MM.1S (cell line): ENCODE measurements around the gene LCN15.
A peak's percentile ranks its signal among the peaks of the same experiment; 100 is the strongest.

Source experiments
- DNase-seq: peaks from one replicate; pipeline ENCODE4 v3.0.0-alpha.2; 2015
- H2AFZ ChIP-seq: fragments of 300-600 bp; sonication (generic); 2 replicates; pipeline ENCODE4 v1.6.0; 2016; ENCODE audit warnings: antibody characterized with exemption, low read length
- H3F3A ChIP-seq: fragments of 300-600 bp; sonication (generic); 2 replicates; pipeline ENCODE4 v1.6.1; 2016; ENCODE audit warnings: mild to moderate bottlenecking, antibody characterized with exemption, low read length, moderate library complexity, mixed read lengths; ENCODE audit not compliant: insufficient read depth
- H3K27ac ChIP-seq: fragments of 300-600 bp; sonication (generic); 2 replicates; pipeline ENCODE4 v1.5.1; 2016; ENCODE audit warnings: mild to moderate bottlenecking, low read length
- H3K27me3 ChIP-seq: fragments of 300-600 bp; sonication (generic); replicated peaks from 2 replicates; pipeline ENCODE4 v1.6.0; 2016; ENCODE audit warnings: low read length; ENCODE audit not compliant: insufficient read depth
- H3K36me3 ChIP-seq: fragments of 300-600 bp; sonication (generic); replicated peaks from 2 replicates; pipeline ENCODE4 v1.6.1; 2016; ENCODE audit warnings: mild to moderate bottlenecking, low read length, mixed read lengths; ENCODE audit not compliant: insufficient read depth
- H3K4me1 ChIP-seq: fragments of 300-600 bp; sonication (generic); 2 replicates; pipeline ENCODE4 v1.6.1; 2016; ENCODE audit warnings: low read length, mixed read lengths
- H3K4me2 ChIP-seq: fragments of 300-600 bp; sonication (generic); 2 replicates; pipeline ENCODE4 v1.6.0; 2016; ENCODE audit warnings: low read depth, low read length
- H3K4me3 ChIP-seq: fragments of 300-600 bp; sonication (generic); 2 replicates; pipeline ENCODE4 v1.5.1; 2016; ENCODE audit warnings: low read length, mixed read lengths
- H3K79me2 ChIP-seq: fragments of 300-600 bp; sonication (generic); 2 replicates; pipeline ENCODE4 v1.6.1; 2016; ENCODE audit warnings: mixed run types, low read length, mixed read lengths
- H3K9ac ChIP-seq: fragments of 300-600 bp; sonication (generic); 2 replicates; pipeline ENCODE4 v1.6.1; 2016; ENCODE audit warnings: low read length, mixed read lengths
- H3K9me2 ChIP-seq: fragments of 300-600 bp; sonication (generic); replicated peaks from 2 replicates; pipeline ENCODE4 v1.6.1; 2016; ENCODE audit warnings: mild to moderate bottlenecking, low read length, mixed read lengths; ENCODE audit not compliant: insufficient read depth
- H3K9me3 ChIP-seq: fragments of 300-600 bp; sonication (generic); replicated peaks from 2 replicates; pipeline ENCODE4 v1.6.1; 2016; ENCODE audit warnings: mild to moderate bottlenecking, low read length, mixed read lengths; ENCODE audit not compliant: insufficient read depth
- H4K20me1 ChIP-seq: fragments of 300-600 bp; sonication (generic); 2 replicates; pipeline ENCODE4 v1.6.1; 2016; ENCODE audit warnings: mild to moderate bottlenecking, low read length, moderate library complexity, mixed read lengths; ENCODE audit not compliant: insufficient read depth
- EZH2 ChIP-seq: fragments of 300-600 bp; sonication (generic); optimal IDR thresholded peaks from 2 replicates; pipeline ENCODE3; 2017; ENCODE audit warnings: low read depth, mild to moderate bottlenecking, antibody characterized with exemption, low read length, mixed read lengths
- EZH2phosphoT487 ChIP-seq: fragments of 300-600 bp; sonication (generic); IDR thresholded peaks from 2 replicates; pipeline ENCODE4 v1.6.1; 2018; ENCODE audit warnings: antibody characterized with exemption, low read length
- TF ChIP-seq, protein P1 (sequence below): fragments of 300-600 bp; sonication (generic); IDR thresholded peaks from 2 replicates; pipeline ENCODE4 v1.5.1; 2016; ENCODE audit warnings: antibody characterized with exemption, low read length, mixed read lengths

LCN15 gene

DNA sequence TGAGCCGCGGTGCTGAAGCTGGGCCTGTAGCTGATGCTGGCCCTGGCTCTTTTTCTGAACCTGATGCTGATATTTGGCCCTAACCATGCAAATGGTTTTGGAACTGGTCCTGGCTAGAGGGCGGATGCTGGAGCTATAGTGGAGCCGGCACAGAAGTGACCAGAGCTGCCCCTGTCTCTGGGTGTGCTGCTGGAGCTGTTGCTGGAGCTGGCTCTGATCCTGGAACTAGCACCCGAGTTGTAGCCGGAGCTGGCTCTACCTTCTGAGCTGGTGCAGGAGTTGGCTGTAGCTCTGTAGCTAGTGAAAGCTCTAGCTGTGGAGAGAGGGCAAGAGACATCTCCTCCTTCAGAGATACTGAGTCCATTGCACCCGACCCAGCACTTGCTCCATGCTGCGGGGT, 34.4 kb downstream of the LCN15 start:
- peaks cover 12% of the 10 kb centered on the region for H3K36me3 ChIP-seq
- no peak overlapping the region for H3K27ac ChIP-seq
- H3F3A ChIP-seq: peaks cover 20% of the 10 kb centered on the region
- TF ChIP-seq EZH2: no peak
- TF ChIP-seq EZH2phosphoT487: no peak
- TF ChIP-seq, protein P1, sequence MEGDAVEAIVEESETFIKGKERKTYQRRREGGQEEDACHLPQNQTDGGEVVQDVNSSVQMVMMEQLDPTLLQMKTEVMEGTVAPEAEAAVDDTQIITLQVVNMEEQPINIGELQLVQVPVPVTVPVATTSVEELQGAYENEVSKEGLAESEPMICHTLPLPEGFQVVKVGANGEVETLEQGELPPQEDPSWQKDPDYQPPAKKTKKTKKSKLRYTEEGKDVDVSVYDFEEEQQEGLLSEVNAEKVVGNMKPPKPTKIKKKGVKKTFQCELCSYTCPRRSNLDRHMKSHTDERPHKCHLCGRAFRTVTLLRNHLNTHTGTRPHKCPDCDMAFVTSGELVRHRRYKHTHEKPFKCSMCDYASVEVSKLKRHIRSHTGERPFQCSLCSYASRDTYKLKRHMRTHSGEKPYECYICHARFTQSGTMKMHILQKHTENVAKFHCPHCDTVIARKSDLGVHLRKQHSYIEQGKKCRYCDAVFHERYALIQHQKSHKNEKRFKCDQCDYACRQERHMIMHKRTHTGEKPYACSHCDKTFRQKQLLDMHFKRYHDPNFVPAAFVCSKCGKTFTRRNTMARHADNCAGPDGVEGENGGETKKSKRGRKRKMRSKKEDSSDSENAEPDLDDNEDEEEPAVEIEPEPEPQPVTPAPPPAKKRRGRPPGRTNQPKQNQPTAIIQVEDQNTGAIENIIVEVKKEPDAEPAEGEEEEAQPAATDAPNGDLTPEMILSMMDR: no peak
- H3K4me3 ChIP-seq: no peak overlapping the region
- H3K9me3 ChIP-seq: no peaks in the 10 kb centered on the region
- no peak overlapping the region for H2AFZ ChIP-seq
- H3K27me3 ChIP-seq: peaks cover 16% of the 10 kb centered on the region
- H4K20me1 ChIP-seq: peaks cover 16% of the 10 kb centered on the region
- no peak overlapping the region for H3K4me2 ChIP-seq
- H3K9me2 ChIP-seq: no peaks in the 10 kb centered on the region
- no peak for DNase-seq
- H3K79me2 ChIP-seq: peaks cover 28% of the 10 kb centered on the region
- H3K4me1 ChIP-seq: peaks cover 17% of the 10 kb centered on the region
- H3K9ac ChIP-seq: no peak overlapping the region

DNA sequence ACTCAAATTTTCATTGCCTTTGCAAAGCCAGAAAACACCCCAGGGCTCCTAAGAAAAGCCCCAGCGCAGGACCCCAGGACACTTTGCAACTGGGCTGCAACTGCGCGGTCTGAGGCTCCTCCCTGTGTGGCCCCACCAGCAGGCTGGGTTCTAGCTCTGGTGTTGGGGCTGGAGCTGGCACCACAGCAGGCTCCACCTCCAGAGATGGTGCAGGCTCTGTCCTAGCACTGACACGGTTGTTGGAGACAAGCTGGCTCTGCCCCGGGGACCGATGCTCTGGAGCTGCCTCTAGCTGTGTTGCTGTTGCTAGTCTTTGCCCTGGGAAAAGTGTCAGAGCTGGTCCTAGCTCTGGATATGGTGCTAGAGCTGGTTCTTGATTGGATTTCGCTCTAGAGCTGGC, 35.2 kb downstream of the LCN15 start:
- peaks cover 12% of the 10 kb centered on the region for H3K36me3 ChIP-seq
- peak overlapping the region; percentile 99; the same call in 1 of the 2 replicates for H3K4me2 ChIP-seq
- H3K9me2 ChIP-seq: no peaks in the 10 kb centered on the region
- TF ChIP-seq, protein P1: no peak
- no peak for TF ChIP-seq EZH2phosphoT487
- no peak for TF ChIP-seq EZH2
- H3K27me3 ChIP-seq: peaks cover 14% of the 10 kb centered on the region
- peaks cover 28% of the 10 kb centered on the region for H3K79me2 ChIP-seq
- DNase-seq: no peak
- H3K9me3 ChIP-seq: no peaks in the 10 kb centered on the region
- H3K27ac ChIP-seq: no peak overlapping the region
- H3K4me1 ChIP-seq: peaks cover 17% of the 10 kb centered on the region
- peaks cover 23% of the 10 kb centered on the region for H4K20me1 ChIP-seq
- H3K4me3 ChIP-seq: peak overlapping the region; percentile 80; the same call in 1 of the 2 replicates
- no peak overlapping the region for H3K9ac ChIP-seq
- H3F3A ChIP-seq: peaks cover 26% of the 10 kb centered on the region
- H2AFZ ChIP-seq: no peak overlapping the region

DNA sequence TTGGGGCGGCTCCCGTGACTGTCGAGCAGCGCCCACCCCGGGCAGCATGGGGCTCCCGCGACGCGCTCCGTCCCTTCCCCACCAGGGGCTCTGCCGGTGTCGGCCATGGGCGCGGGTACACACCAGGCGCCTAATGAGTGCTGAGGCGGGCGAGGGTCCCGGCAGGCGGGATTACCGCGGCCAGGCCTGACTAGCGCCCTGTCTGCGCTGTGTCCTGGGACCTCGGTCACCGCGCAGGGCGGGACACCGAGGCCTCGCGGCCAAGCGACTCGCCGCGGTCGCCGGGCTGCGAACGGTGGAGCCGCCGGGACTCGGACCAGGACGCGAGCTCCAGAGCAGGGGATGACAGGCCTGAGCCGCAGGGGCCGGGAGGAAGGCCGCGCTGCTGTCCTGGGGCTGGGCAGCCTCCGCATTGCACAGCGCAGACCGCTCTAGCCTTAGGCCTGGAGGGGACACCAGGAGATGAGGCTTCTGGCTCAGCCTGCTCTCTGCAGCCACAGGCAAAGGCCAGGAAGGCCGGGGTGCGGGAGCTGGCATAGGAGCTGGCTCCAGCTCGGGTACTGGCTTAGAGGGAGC, 35.7 kb downstream of the LCN15 start:
- Histone ChIP-seq H3K36me3 (peaks cover 12% of the 10 kb centered on the region), H2AFZ (peak overlapping the region; percentile 95), H3K79me2 (peaks cover 28% of the 10 kb centered on the region), H3K4me2 (peak overlapping the region; percentile 99), H3K27me3 (peaks cover 10% of the 10 kb centered on the region), H3K9me3 (no peaks in the 10 kb centered on the region), H3K4me1 (peaks cover 17% of the 10 kb centered on the region), H3F3A (peaks cover 31% of the 10 kb centered on the region), H4K20me1 (peaks cover 28% of the 10 kb centered on the region), H3K9ac (peak overlapping the region; percentile 78), H3K4me3 (peak overlapping the region; percentile 80), H3K27ac (no peak overlapping the region), H3K9me2 (no peaks in the 10 kb centered on the region)
- peak; percentile 16 for DNase-seq
- TF ChIP-seq EZH2 (no peak), EZH2phosphoT487 (no peak)
- TF ChIP-seq, protein P1: no peak
